Measurements from ENCODE around the gene INPP4B.
"Not testable (repeated sequence)": the region's sequence is repeated elsewhere in the genome, so short reads cannot be mapped to it uniquely, and the experiment has no call there.

The INPP4B gene

GRCh38 chr4:142823796-142824195 lies 22.3 kb downstream of the INPP4B start:
- DNase-seq: no peak

GRCh38 chr4:142818476-142818875 lies 27.6 kb downstream of the INPP4B start:
- DNase-seq: peak; percentile 5

GRCh38 chr4:142818031-142818430 lies 28.1 kb downstream of the INPP4B start:
- DNase-seq: peak; percentile 57

GRCh38 chr4:142817442-142817841 lies 28.7 kb downstream of the INPP4B start:
- peak; percentile 96 for DNase-seq

GRCh38 chr4:142815834-142816233 lies 30.3 kb downstream of the INPP4B start:
- peak; percentile 77 for DNase-seq

- DNase-seq: no peak
Observed at GRCh38 chr4:142813388-142813787, 32.7 kb downstream of the INPP4B start.

- no peak for DNase-seq
Observed at GRCh38 chr4:142812091-142812490, 34.0 kb downstream of the INPP4B start.

- no peak for DNase-seq
Observed at GRCh38 chr4:142811034-142811433, 35.1 kb downstream of the INPP4B start.

- DNase-seq: peak; percentile 4
Observed at GRCh38 chr4:142809559-142809958, 36.5 kb downstream of the INPP4B start.

GRCh38 chr4:142803879-142804278 lies 42.2 kb downstream of the INPP4B start:
- DNase-seq: not testable (repeated sequence)

GRCh38 chr4:142801966-142802365 lies 44.1 kb downstream of the INPP4B start:
- no peak for DNase-seq

GRCh38 chr4:142781114-142781513 lies 65.0 kb downstream of the INPP4B start:
- DNase-seq: peak; percentile 9

GRCh38 chr4:142778900-142779299 lies 67.2 kb downstream of the INPP4B start:
- DNase-seq: peak; percentile 6

- DNase-seq: peak; percentile 57
Observed at GRCh38 chr4:142778430-142778829, 67.7 kb downstream of the INPP4B start.

GRCh38 chr4:142777045-142777743 lies 68.9 kb downstream of the INPP4B start:
- DNase-seq: no peak

- no peak for DNase-seq
Observed at GRCh38 chr4:142776026-142776425, 70.1 kb downstream of the INPP4B start.

- DNase-seq: no peak
Observed at GRCh38 chr4:142773505-142773904, 72.6 kb downstream of the INPP4B start.

GRCh38 chr4:142762280-142762679 lies 83.8 kb downstream of the INPP4B start:
- DNase-seq: no peak

GRCh38 chr4:142752202-142752786 lies 93.8 kb downstream of the INPP4B start:
- no peak for DNase-seq

- DNase-seq: peak; percentile 22
Observed at GRCh38 chr4:142743121-142743825, 102.8 kb downstream of the INPP4B start.

- no peak for DNase-seq
Observed at GRCh38 chr4:142741995-142742394, 104.1 kb downstream of the INPP4B start.

- peak; percentile 36 for DNase-seq
Observed at GRCh38 chr4:142728233-142728632, 117.9 kb downstream of the INPP4B start.

GRCh38 chr4:142727149-142727548 lies 119.0 kb downstream of the INPP4B start:
- DNase-seq: no peak

- no peak for DNase-seq
Observed at GRCh38 chr4:142725886-142726285, 120.2 kb downstream of the INPP4B start.

Data from fibroblast of skin of right quadriceps (primary cell).